HG03280 (cell line): Measurements from ENCODE around the gene LDLR.
"Not testable (repeated sequence)": the region's sequence is repeated elsewhere in the genome, so short reads cannot be mapped to it uniquely, and the experiment has no call there.

ENCODE experiments used
- ATAC-seq: cut with Tn5 transposase; IDR thresholded peaks from one replicate; pipeline ENCODE4 v1.9.1; 2021; ENCODE audit warnings: mild to moderate bottlenecking, moderate library complexity; ENCODE audit not compliant: unreplicated experiment

LDLR gene

DNA sequence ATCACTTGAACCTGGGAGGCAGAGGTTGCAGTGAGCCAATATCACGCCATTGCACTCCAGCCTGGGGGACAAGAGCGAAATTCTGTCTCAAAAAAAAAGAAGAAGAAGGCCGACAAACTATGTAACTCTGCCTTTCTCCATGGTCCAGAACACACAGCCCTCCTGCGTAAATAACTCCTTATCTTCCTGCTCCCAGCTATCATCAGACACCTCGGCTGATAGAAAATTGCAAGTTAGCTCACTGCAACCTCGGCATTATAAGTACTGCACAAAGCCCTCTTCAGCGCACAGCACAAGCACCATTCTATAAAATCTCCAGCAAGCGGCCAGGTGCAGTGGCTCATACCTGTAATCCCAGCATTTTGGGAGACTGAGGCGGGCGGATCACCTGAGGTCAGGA, 14.4 kb downstream of the LDLR start:
- not testable (repeated sequence) for ATAC-seq

DNA sequence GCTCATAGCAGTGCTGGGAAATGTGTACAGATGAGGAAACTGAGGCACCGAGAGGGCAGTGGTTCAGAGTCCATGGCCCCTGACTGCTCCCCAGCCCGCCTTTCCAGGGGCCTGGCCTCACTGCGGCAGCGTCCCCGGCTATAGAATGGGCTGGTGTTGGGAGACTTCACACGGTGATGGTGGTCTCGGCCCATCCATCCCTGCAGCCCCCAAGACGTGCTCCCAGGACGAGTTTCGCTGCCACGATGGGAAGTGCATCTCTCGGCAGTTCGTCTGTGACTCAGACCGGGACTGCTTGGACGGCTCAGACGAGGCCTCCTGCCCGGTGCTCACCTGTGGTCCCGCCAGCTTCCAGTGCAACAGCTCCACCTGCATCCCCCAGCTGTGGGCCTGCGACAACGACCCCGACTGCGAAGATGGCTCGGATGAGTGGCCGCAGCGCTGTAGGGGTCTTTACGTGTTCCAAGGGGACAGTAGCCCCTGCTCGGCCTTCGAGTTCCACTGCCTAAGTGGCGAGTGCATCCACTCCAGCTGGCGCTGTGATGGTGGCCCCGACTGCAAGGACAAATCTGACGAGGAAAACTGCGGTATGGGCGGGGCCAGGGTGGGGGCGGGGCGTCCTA, 15.9 kb downstream of the LDLR start:
- ATAC-seq, result no peak

DNA sequence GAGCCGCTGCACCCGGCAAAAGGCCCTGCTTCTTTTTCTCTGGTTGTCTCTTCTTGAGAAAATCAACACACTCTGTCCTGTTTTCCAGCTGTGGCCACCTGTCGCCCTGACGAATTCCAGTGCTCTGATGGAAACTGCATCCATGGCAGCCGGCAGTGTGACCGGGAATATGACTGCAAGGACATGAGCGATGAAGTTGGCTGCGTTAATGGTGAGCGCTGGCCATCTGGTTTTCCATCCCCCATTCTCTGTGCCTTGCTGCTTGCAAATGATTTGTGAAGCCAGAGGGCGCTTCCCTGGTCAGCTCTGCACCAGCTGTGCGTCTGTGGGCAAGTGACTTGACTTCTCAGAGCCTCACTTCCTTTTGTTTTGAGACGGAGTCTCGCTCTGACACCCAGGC, 17.2 kb downstream of the LDLR start:
- no peak for ATAC-seq

DNA sequence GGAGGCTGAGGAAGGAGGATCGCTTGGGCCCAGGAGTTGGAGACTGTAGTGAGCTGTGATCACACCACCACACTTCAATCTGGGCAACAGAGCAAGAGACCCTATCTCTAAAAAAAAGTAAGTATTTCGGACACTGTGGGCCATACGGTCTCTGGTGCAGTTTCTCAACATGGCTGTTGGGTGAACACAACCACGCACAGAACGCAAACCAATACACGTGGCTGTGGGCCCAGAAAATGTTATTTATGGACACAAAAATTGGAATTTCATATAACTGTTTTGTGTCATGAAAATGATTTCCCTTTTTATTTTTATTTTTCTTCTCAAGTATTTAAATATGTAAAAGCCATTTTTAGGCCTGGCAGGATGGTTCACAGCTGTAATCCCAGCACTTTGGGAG, 19.5 kb downstream of the LDLR start:
- no peak for ATAC-seq

DNA sequence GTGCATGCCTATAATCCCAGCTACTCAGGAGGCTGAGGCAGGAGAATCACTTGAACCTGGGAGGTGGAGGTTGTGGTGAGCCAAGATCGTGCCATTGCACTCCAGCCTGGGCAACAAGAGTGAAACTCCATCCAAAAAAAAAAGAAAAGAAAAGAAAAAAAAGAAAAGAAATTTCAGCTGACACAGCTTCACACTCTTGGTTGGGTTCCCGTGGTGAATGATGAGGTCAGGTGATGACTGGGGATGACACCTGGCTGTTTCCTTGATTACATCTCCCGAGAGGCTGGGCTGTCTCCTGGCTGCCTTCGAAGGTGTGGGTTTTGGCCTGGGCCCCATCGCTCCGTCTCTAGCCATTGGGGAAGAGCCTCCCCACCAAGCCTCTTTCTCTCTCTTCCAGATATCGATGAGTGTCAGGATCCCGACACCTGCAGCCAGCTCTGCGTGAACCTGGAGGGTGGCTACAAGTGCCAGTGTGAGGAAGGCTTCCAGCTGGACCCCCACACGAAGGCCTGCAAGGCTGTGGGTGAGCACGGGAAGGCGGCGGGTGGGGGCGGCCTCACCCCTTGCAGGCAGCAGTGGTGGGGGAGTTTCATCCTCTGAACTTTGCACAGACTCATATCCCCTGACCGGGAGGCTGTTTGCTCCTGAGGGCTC, 22.0 kb downstream of the LDLR start:
- ATAC-seq, result no peak

DNA sequence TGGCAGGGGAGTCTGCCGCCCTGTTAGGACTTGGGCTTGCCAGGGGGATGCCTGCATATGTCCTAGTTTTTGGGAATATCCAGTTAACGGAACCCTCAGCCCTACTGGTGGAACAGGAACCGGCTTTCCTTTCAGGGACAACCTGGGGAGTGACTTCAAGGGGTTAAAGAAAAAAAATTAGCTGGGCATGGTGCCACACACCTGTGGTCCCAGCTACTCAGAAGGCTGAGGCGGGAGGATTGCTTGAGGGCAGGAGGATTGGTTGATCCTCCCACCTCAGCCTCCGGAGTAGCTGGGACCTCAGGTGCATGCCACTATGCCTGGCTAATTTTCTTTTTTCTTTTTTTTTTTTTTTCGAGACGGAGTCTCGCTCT, 22.5 kb downstream of the LDLR start:
- ATAC-seq, result no peak

DNA sequence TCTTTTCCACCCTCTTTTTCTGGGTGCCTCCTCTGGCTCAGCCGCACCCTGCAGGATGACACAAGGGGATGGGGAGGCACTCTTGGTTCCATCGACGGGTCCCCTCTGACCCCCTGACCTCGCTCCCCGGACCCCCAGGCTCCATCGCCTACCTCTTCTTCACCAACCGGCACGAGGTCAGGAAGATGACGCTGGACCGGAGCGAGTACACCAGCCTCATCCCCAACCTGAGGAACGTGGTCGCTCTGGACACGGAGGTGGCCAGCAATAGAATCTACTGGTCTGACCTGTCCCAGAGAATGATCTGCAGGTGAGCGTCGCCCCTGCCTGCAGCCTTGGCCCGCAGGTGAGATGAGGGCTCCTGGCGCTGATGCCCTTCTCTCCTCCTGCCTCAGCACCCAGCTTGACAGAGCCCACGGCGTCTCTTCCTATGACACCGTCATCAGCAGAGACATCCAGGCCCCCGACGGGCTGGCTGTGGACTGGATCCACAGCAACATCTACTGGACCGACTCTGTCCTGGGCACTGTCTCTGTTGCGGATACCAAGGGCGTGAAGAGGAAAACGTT, 24.0 kb downstream of the LDLR start:
- no peak for ATAC-seq

DNA sequence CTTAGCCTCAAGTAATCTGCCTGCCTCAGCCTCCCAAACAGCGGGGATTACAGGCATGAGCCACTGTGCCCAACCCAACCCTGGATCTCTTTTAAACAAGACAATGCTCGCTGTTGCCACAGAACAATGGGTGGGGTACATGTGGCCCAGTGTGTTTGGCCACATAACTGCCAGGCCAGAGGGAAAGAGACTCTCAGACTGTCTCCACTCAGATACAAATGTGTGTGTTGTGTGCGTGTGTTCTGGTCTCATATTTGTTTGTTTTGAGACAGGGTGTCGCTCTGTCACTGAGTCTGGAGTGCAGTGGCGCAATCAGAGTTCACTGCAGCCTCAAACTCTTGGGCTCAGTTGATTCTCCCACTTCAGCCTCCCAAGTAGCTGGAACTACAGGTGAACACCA, 25.8 kb downstream of the LDLR start:
- no peak for ATAC-seq

DNA sequence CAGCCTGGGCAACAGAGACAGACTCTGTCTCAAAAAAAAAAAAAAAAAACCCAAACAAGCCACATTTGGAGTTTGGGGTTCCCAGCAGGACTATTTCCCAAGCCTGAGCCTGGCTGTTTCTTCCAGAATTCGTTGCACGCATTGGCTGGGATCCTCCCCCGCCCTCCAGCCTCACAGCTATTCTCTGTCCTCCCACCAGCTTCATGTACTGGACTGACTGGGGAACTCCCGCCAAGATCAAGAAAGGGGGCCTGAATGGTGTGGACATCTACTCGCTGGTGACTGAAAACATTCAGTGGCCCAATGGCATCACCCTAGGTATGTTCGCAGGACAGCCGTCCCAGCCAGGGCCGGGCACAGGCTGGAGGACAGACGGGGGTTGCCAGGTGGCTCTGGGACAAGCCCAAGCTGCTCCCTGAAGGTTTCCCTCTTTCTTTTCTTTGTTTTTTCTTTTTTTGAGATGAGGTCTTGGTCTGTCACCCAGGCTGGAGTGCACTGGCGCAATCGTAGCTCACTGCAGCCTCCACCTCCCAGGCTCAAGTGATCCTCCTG, 26.7 kb downstream of the LDLR start:
- ATAC-seq, result no peak

DNA sequence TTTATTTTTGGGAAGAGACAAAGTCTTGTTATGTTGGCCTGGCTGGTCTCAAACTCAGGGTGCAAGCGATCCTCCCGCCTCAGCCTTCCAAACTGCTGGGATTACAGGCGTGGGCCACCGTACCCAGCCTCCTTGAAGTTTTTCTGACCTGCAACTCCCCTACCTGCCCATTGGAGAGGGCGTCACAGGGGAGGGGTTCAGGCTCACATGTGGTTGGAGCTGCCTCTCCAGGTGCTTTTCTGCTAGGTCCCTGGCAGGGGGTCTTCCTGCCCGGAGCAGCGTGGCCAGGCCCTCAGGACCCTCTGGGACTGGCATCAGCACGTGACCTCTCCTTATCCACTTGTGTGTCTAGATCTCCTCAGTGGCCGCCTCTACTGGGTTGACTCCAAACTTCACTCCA, 27.2 kb downstream of the LDLR start:
- no peak for ATAC-seq

DNA sequence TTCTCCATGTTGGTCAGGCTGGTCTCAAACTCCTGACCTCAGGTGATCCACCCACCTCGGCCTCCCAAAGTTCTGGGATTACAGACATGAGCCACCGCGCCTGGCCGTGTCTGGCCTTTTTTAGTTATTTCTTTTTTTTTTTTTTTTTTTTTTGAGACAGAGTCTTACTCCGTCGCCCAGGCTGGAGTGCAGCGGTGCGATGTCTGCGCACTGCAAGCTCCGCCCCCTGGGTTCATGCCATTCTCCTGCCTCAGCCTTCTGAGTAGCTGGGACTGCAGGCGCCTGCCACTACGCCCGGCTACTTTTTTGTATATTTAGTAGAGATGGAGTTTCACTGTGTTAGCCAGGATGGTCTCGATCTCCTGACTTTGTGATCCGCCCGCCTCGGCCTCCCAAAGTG, 32.7 kb downstream of the LDLR start:
- not testable (repeated sequence) for ATAC-seq

DNA sequence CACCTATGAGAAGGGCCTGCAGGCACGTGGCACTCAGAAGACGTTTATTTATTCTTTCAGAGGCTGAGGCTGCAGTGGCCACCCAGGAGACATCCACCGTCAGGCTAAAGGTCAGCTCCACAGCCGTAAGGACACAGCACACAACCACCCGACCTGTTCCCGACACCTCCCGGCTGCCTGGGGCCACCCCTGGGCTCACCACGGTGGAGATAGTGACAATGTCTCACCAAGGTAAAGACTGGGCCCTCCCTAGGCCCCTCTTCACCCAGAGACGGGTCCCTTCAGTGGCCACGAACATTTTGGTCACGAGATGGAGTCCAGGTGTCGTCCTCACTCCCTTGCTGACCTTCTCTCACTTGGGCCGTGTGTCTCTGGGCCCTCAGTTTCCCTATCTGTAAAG, 33.9 kb downstream of the LDLR start:
- ATAC-seq, result no peak

DNA sequence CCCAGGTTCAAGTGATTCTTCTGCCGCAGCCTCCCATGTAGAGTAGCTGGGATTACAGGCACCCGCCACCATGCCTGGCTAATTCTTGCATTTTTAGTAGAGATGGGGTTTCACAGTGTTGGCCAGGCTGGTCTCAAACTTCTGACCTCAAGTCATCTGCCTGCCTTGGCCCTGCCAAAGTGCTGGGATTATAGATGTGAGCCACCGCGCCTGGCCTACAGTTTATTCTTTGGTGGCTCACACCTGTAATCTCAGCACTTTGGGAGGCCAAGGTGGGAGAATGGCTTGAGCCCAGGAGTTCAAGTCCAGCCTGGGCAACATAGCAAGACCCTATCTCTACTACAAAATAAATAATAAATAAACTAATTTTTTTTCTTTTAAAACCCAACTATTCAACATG, 34.9 kb downstream of the LDLR start:
- ATAC-seq, result not testable (repeated sequence)

DNA sequence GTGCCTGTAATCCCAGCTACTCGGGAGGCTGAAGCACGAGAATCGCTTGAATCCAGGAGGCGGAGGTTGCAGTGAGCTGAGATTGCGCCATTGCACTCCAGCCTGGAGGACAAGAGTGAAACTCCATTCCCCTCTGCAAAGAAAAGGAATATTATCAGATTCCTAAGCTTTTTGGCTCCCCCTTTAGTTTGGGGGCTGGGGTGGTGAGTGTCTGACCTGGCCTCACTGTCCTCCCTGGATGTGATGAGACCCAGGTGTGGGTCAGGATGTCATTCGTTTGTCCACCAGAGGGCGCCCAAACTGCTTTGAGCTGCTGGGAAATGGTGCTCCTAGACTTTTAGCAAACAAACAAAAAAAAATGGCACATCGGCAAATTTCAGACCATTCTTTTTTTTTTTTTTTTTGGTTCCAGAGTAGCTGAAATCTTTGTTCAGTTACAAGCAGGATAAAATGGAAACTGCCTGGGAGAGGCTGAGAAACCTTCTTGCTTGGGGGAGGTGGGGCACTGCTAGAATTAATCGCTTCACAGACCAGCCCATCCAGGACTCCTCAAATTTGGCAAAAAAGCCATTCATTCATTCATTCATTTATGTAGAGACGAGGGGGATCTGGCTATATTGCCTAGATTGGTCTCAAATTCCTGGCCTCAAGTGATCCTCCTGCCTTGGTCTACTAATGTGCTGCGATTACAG, 36.9 kb downstream of the LDLR start:
- ATAC-seq, result no peak

DNA sequence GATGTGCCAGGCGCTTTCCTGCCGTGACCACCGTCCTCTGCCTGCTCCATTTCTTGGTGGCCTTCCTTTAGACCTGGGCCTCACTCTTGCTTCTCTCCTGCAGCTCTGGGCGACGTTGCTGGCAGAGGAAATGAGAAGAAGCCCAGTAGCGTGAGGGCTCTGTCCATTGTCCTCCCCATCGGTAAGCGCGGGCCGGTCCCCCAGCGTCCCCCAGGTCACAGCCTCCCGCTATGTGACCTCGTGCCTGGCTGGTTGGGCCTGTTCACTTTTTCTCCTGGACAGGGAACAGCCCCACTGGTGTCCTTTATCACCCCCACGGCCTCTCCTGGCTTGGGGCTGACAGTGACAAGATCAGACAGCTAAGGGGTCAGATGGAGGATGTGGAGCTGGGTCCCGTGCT, 38.6 kb downstream of the LDLR start:
- ATAC-seq, result no peak

DNA sequence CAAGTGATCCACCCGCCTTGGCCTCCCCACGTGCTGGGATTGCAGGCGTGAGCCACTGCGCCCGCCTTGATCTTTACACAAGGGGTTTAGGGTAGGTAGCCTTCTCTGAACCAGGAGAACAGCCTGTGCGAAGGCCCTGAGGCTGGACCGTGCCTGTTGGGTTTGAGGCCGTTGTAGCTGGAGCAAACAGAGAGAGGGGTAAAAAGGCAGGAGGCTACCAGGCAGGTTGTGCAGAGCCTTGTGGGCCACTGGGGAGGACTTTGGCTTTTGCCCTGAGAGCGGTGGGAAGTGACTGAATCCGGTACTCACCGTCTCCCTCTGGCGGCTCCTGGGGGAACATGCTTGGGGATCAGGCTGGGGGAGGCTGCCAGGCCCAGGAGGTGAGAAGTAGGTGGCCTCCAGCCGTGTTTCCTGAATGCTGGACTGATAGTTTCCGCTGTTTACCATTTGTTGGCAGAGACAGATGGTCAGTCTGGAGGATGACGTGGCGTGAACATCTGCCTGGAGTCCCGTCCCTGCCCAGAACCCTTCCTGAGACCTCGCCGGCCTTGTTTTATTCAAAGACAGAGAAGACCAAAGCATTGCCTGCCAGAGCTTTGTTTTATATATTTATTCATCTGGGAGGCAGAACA, 41.7 kb downstream of the LDLR start:
- no peak for ATAC-seq

DNA sequence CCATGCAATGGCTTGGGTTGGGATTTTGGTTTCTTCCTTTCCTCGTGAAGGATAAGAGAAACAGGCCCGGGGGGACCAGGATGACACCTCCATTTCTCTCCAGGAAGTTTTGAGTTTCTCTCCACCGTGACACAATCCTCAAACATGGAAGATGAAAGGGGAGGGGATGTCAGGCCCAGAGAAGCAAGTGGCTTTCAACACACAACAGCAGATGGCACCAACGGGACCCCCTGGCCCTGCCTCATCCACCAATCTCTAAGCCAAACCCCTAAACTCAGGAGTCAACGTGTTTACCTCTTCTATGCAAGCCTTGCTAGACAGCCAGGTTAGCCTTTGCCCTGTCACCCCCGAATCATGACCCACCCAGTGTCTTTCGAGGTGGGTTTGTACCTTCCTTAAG, 42.2 kb downstream of the LDLR start:
- ATAC-seq, result no peak

DNA sequence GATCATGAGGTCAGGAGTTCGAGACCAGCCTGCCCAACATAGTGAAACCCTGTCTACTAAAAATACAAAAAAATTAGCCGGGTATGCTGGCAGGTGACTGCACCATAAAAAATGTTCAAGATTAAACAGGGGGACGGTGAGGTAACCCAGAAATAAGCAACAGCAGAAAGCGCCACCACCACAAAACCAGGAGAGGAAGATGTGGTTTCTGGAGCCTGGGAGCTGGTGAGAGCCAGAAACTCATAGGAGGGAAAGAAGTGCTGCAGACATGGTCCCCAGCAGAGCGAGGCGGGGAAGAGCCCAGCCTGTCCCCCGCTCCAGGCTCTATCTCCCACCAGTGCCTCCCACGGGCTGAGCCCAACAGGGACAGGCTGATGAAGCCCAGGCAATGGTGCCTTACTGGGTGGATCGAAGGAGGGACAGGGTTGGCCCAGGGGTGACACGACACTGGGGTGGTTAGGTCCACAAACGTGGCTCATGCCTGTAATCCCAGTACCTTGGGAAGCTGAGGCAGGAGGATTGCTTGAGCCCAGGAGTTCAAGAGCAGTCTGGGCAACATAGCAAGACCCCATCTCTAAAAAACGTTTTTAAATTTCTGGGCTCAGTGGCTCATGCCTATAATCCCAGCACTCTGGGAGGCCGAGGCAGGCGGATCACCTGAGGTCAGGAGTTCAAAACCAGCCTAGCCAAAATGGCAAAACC, 47.3 kb downstream of the LDLR start:
- no peak for ATAC-seq

DNA sequence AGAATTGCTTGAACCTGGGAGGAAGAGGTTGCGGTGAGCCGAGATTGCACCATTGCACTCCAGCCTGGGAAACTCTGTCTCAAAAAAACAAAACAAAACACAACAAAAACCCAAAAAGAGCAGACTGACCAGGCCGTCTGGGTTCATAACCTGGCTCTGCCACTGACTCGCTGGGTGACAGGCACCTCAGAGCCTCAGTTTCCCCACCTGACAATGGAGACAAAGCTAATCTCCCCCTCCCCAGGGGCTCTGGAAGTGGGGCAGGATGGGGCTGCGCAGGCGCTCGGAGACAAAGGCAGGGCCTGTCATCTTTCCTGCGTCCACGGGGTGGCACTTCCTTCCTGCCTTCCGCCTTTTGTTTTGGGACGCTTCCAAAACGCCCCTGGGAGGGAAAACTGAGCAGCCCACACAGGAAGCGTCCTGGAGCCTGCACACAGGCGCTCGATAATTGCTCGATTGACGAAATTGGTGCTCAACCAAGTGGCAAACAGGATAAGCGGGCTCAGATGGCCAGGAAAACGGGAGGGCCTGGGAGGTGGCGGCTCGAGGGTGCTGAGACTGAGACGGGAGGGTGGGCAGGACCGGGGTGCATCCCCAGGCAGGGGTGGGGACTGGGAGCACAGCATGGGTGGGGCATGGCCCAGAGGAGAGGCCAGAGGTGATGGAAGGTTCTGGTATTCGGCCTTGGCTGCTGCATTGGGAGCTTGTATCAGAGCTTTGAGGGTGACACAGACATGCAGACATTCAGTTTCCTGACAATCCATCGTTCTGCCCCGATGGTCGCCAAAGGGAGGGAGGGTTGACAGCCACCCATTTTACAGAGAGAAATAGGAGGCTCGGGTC, 48.5 kb downstream of the LDLR start:
- ATAC-seq, result no peak
